ENCODE measurements around the gene YWHAE.
"Not testable (repeated sequence)": the region's sequence is repeated elsewhere in the genome, so short reads cannot be mapped to it uniquely, and the experiment has no call there.

Gene YWHAE

GRCh38 chr17:1399679-1400512 is at the start of gene YWHAE:
YWHAE (minus strand) TSS chr17:1400222; CDS start chr17:1400110, 112 bp downstream.
- peak; percentile 96 to 98 for DNase-seq

DNA sequence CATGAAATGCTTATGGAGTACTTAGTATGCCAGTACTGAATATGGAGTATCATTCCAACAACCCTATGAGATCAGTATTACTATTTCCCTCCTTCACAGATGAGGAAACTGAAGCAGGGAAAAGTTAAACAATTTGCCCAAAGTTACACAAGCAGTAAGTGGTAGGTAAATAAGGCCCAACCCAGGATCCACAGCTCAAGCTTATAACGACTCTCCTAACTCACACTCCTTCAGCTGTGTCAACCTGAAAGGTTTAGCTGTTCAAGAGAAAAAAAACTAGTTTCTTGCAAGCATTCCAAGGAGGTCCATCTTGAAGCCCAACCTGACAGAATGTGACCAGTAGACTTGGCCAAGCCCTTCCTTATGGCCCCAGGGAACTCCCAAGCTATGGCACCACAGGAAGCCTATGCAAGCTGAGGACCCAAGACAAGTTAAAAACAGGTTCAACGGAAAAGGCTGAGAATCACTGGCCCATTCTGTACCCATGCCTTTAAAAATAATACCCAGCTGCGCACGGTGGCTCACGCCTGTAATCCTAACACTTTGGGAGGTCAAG is 49.5 kb upstream of the YWHAE start:
- DNase-seq = no peak

GRCh38 chr17:1447052-1447451 is 47.0 kb upstream of the YWHAE start:
- DNase-seq = no peak

DNA sequence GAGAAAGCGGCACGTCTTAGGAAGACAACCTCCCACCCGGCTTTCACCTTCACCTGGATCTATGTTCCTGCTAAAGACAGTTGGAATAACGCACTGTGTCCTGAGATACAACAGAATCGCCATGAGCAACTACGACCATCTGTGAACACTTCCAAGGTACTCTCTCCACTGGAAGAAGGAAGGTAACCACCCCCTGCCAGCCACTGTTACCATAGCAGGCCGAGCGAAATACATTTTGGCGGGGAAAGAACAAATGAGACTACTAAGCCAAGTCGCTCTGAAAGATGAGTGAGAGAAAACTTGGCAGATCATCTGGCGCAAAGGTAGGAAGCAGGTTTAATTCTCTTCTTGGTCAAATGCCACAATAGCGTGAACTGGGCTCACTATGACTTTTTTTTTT is 46.2 kb upstream of the YWHAE start:
- no peak for DNase-seq

DNA sequence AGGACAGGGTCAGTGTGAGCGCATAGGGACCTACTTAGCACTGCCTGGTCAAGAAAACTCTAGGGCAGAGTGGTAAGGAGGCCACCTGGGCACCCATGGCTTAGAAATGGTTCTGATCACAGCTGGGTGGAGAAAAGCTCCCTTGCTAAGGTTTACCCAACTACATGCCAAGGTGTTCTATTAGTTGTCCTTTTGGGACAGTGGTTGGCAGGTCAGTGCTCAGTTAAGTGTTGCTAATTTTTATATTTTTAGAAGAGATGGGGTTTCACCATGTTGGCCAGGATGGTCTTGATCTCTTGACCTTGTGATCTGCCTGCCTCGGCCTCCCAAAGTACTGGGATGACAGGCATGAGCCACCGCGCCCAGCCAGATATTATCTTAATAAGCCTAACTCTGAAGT is 45.7 kb upstream of the YWHAE start:
- not testable (repeated sequence) for DNase-seq

DNA sequence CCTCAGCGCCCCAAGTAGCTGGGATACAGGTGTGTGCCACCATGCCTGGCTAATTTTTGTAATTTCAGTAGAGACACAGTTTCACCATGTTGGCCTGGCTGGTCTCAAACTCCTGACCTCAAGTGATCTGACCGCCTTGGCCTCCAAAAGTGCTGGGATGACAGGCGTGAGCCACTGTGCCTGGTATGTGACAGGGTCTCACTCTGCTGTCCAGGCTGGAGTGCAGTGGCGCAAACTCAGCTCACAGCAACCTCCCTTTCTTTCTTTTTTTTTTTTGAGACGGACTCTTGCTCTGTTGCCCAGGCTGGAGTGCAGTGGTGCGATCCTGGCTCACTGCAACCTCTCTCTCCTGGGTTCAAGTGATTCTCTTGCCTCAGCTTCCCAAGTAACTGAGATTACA is 42.7 kb upstream of the YWHAE start:
- not testable (repeated sequence) for DNase-seq

GRCh38 chr17:1442187-1442586 is 42.2 kb upstream of the YWHAE start:
- no peak for DNase-seq

DNA sequence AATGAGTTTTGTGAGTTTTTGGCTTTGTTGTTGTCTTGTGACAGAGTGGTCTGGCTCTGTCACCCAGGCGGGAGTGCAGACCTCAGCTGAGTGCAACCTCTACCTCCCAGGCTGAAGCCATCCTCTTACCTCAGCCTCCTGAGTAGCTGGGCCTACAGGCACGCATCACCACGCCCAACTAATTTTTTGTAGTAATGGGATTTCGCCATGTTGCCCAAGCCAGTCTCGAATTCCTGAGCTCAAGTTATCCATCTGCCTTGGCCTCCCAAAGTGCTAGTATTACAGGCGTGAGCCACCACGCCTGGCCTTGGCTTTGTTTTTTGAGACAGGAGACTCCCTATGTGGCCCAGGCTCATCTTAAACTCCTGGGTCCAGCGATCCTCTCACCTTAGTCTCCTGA is 40.9 kb upstream of the YWHAE start:
- DNase-seq = no peak

DNA sequence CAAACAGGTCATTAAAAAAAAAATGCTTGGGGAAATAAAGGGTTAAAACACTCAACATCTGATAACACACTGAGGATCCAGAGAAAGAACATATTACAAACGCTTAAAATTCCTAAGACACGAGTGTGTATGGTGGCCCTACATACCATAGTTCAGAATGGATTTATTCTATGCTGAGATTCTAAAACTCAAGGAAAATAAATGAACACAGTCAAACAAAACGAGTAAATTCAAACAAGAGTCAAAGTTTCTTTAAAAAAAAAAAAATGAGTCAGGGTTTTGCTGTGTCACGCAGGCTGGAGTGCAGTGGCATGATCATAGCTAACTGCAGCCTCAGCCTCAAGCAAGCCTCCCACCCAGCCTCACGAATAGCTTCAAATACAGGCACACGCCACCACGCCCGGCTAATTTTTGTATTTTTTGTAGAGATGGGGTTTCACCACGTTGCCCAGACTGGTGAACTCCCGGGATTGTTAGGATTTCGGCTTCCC is 38.6 kb upstream of the YWHAE start:
- no peak for DNase-seq

DNA sequence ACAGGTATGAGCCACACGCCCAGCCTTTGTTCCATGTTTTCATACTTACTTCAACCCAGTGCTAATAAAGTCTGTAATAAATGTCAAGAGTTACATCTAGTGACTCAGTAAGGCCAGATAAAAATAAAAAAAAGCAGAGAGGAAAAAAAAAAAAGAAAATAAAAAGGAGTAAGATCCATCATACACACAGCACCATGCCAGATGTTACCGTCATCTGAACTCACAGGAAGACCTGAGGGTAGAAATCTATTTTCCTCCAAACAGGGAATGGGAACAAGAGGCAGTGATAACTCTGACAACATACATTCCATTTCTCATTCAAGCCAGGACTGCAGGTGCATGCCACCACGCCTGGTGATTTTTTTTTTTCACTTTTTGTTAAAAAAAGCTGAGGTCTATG is 35.3 kb upstream of the YWHAE start:
- no peak for DNase-seq

DNA sequence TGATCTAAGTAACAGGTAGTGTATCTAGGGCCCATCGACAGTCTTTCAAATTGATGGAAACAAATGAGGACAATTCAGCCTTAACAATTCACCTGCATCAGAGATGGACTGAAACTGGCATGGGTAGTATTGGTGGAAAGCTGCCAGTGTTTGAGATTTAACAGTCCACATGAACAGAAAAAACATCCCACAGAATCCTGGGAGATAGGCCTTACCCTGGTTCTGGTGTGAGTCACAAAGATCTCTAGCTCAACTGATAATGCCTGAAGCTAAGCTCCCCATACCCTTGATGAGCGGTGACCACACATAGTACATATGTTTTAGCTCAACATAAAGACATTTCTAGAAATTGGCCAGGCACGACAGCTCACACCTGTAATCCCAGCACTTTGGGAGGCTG is 34.1 kb upstream of the YWHAE start:
- no peak for DNase-seq

- no peak for DNase-seq
Measured at GRCh38 chr17:1431631-1432104, 31.6 kb upstream of the YWHAE start.

- DNase-seq = no peak
Measured at GRCh38 chr17:1423456-1424135, 23.6 kb upstream of the YWHAE start.

DNA sequence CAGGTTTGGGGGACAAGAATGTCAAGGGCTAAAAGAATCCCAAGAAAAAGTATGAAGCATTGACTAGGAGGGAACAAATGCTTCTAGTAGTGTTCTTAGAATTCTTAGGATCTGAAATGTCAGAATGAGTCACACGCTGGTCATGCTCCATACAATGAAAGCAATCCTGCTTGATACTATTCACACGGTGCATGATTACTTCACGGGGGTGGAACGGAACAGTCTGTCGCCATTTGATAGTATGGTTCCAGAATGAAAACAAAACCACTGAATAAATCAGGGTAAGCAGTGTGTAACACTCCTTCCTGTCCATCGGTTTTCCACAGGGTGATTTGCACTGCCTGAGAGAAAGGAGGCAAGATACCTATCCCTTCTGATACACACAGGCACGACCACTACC is 22.9 kb upstream of the YWHAE start:
- DNase-seq = peak; percentile 37 to 57

DNA sequence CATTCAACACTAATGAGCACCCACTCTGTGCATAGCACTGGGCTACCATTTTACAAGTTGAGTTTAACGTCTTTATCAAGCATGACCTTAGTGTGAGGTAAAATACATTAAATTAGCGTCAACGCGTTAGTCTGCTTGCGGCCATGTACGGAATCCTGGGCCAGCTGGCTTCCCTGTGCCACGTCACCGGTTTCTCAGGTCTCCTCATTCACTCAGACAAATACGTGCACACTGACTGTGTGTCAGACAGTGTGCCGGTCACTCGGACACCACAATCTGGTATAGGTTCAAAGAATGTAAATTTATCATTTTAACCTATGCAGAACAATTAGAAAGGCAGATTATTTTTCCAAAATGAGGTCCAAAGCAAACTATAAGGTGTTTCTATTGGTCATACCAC is 21.4 kb upstream of the YWHAE start:
- no peak for DNase-seq

DNA sequence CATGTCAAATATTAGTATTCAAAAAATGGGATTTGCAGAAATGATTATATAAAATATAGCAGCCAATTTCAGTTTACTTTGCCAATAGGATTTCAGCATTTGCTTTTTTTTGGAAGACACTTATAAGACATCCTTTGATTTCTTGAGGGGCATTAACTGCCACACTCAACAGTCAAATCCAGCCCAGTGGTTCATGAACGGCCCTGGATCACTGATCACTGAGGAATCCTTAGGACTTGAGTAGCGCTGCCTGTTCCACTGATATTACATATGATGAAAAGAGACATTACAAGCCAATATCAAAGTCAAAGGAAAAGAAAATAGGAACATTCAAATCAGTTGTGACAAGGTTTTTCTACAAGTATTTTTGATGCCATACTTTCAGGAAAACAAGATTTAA is 21.0 kb upstream of the YWHAE start:
- no peak for DNase-seq

- no peak for DNase-seq
Measured at GRCh38 chr17:1420163-1420562, 20.1 kb upstream of the YWHAE start.

DNA sequence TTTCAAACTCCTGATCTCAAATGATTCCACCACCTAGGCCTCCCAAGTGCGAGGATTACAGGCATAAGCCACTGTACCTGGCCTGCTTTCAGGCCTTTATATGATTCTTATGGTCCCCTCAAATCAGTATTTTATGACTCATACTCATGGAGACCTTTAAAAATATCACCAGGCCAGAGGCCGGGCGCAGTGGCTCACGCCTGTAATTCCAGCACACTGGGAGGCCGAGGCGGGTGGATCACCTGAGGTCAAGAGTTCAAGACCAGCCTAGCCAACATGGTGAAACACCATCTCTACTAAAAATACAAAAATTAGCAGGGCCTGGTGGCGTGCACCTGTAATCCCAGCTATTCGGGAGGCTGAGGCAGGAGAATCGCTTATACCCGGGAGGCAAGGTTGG is 18.5 kb upstream of the YWHAE start:
- not testable (repeated sequence) for DNase-seq

- DNase-seq = no peak
Measured at GRCh38 chr17:1416414-1416813, 16.4 kb upstream of the YWHAE start.

DNA sequence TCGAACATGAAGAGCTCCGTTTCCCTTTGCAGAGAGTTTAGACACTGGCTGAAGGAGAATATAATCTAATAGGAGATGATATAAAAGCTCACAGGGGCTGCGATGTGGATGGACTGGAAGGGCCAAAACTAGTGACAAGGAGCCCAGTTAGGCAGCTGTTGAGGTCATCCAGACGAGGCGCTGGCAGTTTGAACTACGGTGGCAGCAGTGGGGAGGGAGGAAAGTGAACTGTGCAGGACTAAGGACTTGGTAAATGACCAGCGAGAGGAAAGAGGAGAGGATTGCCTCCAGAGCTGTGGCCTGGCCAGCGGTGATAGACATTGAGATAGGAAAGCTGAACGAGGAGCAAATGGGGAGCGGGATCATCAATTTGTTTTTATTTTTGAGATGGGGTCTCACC is 14.6 kb upstream of the YWHAE start:
- DNase-seq = no peak

DNA sequence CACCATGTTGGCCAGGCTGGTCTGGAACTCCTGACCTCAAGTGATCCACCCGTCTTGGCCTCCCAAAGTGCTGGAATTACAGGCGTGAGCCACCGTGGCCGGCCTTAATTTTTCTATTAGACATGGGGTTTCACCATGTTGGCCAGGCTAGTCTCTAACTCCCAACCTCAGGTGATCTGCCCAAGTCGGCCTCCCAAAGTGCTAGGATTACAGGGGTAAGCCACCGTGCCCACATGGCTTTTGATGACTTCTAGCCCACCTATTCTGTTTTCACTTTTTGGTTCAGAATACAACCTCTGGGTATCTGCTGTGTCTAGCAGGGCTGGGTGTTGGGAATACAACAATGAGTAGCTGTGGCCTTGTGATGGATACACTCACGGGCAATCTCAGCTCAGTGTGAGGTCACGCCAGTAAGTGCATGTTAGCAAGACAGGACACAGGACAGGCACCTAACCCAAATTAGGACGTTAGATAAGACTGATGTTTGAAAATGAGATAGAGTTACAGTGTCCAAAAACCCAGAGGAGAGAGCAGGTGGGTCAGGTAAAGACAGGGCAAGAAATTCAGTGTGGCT is 14.1 kb upstream of the YWHAE start:
- no peak for DNase-seq

- DNase-seq = no peak
Measured at GRCh38 chr17:1413281-1413791, 13.3 kb upstream of the YWHAE start.

All from inflammatory macrophage treated with lipopolysaccharide for 1 hour (primary cell).